ENCODE data around the gene SLC25A51.
"Not testable (repeated sequence)": the region's sequence is repeated elsewhere in the genome, so short reads cannot be mapped to it uniquely, and the experiment has no call there.

Gene SLC25A51

DNA sequence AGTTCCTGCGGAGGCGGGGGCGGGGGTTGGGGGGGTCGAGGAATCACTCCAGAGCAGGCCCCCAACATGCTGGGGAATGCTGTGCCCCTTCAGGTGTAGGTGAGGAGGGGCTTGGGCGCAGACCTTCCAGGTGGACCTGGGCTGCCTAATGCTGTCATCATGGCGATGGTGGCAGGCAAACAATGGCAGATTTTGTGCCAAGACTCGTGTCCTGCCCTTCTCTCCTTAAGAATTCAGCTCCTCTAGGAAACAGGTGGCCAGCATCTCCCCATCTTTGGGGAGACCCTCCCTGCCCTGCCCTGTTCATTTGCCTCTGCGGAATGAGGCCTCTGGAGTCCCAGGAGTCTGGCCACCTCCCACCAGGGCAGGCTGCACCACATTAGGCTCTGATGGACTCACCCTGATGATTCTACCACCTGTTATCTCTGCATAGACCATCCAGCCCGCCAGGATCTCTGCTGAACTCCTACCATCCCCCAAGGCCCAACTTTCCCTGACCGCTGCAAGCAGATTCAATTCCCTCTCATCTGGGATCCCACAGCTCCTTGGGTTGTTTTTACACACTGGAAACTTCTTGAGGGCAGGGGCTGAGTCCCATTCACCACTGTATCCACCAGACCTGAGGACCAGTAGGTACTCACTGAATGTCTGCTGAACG, 10.9 kb upstream of the SLC25A51 start:
- H3K36me3 ChIP-seq (ENCODE audit: control insufficient read depth in 5 of 5, insufficient read depth in 5 of 5, low read length in 5 of 5), result peaks cover 0 to 15% (median 3%) of the 10 kb centered on the region in 5 donors
- H3K4me1 ChIP-seq (ENCODE audit: control insufficient read depth in 5 of 5, insufficient read depth in 5 of 5, low read length in 5 of 5), result peaks cover 0 to 53% (median 7%) of the 10 kb centered on the region in 5 donors
- no peaks in the 10 kb centered on the region for H3K9me3 ChIP-seq (ENCODE audit: control insufficient read depth in 5 of 5, low read length in 5 of 5)
- no peaks in the 10 kb centered on the region for H3K27me3 ChIP-seq (ENCODE audit: control insufficient read depth in 5 of 5, insufficient read depth in 4 of 5, low read length in 5 of 5)
- H3K9ac ChIP-seq (ENCODE audit: low read length in 5 of 5), result no peak overlapping the region
- H3K4me3 ChIP-seq (ENCODE audit: low read depth in 1 of 5, low read length in 5 of 5), result no peak overlapping the region
- H3K27ac ChIP-seq (ENCODE audit: low read depth, low read length), result no peak overlapping the region

DNA sequence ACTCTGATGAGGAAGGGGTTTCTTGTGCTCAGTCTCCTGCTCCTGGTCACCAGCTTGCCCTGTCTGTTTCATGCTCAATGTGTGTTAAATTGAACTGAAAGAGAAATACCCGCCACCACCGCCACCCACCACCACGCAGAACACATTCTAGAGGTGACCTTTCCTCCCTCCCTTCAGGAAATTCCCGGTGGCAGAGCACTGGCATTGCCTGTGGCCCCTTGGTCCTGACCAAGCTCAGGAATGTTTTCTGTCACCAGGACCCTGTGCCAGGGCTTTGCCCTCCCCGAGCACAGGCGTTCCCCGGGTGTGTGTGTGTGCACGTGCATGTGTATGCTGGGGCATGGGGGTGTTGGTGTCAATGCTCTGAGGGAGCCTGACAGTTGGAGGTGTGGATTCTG, 10.2 kb upstream of the SLC25A51 start:
- H3K27ac ChIP-seq (ENCODE audit: low read depth, low read length), result no peak overlapping the region
- no peak overlapping the region for H3K4me3 ChIP-seq (ENCODE audit: low read depth in 1 of 5, low read length in 5 of 5)
- H3K27me3 ChIP-seq (ENCODE audit: control insufficient read depth in 5 of 5, insufficient read depth in 4 of 5, low read length in 5 of 5), result no peaks in the 10 kb centered on the region
- peaks cover 0 to 11% (median 0%) of the 10 kb centered on the region in 5 donors for H3K36me3 ChIP-seq (ENCODE audit: control insufficient read depth in 5 of 5, insufficient read depth in 5 of 5, low read length in 5 of 5)
- H3K4me1 ChIP-seq (ENCODE audit: control insufficient read depth in 5 of 5, insufficient read depth in 5 of 5, low read length in 5 of 5), result peaks cover 0 to 53% (median 7%) of the 10 kb centered on the region in 5 donors
- no peak overlapping the region for H3K9ac ChIP-seq (ENCODE audit: low read length in 5 of 5)
- no peaks in the 10 kb centered on the region for H3K9me3 ChIP-seq (ENCODE audit: control insufficient read depth in 5 of 5, low read length in 5 of 5)

- Histone ChIP-seq H3K4me1 (ENCODE audit: control insufficient read depth in 5 of 5, insufficient read depth in 5 of 5, low read length in 5 of 5) (peaks cover 0 to 53% (median 7%) of the 10 kb centered on the region in 5 donors), H3K27me3 (ENCODE audit: control insufficient read depth in 5 of 5, insufficient read depth in 4 of 5, low read length in 5 of 5) (no peaks in the 10 kb centered on the region), H3K9ac (ENCODE audit: low read length in 5 of 5) (no peak overlapping the region), H3K27ac (ENCODE audit: low read depth, low read length) (no peak overlapping the region), H3K4me3 (ENCODE audit: low read depth in 1 of 5, low read length in 5 of 5) (no peak overlapping the region), H3K36me3 (ENCODE audit: control insufficient read depth in 5 of 5, insufficient read depth in 5 of 5, low read length in 5 of 5) (peaks cover 0 to 11% (median 0%) of the 10 kb centered on the region in 5 donors), H3K9me3 (ENCODE audit: control insufficient read depth in 5 of 5, low read length in 5 of 5) (no peaks in the 10 kb centered on the region)
Observed at GRCh38 chr9:37913480-37914153, 9.7 kb upstream of the SLC25A51 start.

GRCh38 chr9:37911271-37911681, 7.3 kb upstream of the SLC25A51 start:
- Histone ChIP-seq H3K4me3 (ENCODE audit: low read depth in 1 of 5, low read length in 5 of 5) (no peak overlapping the region), H3K9ac (ENCODE audit: low read length in 5 of 5) (no peak overlapping the region), H3K36me3 (ENCODE audit: control insufficient read depth in 5 of 5, insufficient read depth in 5 of 5, low read length in 5 of 5) (no peaks in the 10 kb centered on the region), H3K9me3 (ENCODE audit: control insufficient read depth in 5 of 5, low read length in 5 of 5) (no peaks in the 10 kb centered on the region), H3K27me3 (ENCODE audit: control insufficient read depth in 5 of 5, insufficient read depth in 4 of 5, low read length in 5 of 5) (no peaks in the 10 kb centered on the region), H3K4me1 (ENCODE audit: control insufficient read depth in 5 of 5, insufficient read depth in 5 of 5, low read length in 5 of 5) (peaks cover 0 to 34% (median 3%) of the 10 kb centered on the region in 5 donors), H3K27ac (ENCODE audit: low read depth, low read length) (no peak overlapping the region)

GRCh38 chr9:37910271-37910670, 6.3 kb upstream of the SLC25A51 start:
- Histone ChIP-seq H3K4me1 (ENCODE audit: control insufficient read depth in 5 of 5, insufficient read depth in 5 of 5, low read length in 5 of 5) (peaks cover 0 to 24% (median 1%) of the 10 kb centered on the region in 5 donors), H3K27ac (ENCODE audit: low read depth, low read length) (no peak overlapping the region), H3K27me3 (ENCODE audit: control insufficient read depth in 5 of 5, insufficient read depth in 4 of 5, low read length in 5 of 5) (no peaks in the 10 kb centered on the region), H3K9me3 (ENCODE audit: control insufficient read depth in 5 of 5, low read length in 5 of 5) (no peaks in the 10 kb centered on the region), H3K4me3 (ENCODE audit: low read depth in 1 of 5, low read length in 5 of 5) (no peak overlapping the region), H3K9ac (ENCODE audit: low read length in 5 of 5) (no peak overlapping the region), H3K36me3 (ENCODE audit: control insufficient read depth in 5 of 5, insufficient read depth in 5 of 5, low read length in 5 of 5) (no peaks in the 10 kb centered on the region)

DNA sequence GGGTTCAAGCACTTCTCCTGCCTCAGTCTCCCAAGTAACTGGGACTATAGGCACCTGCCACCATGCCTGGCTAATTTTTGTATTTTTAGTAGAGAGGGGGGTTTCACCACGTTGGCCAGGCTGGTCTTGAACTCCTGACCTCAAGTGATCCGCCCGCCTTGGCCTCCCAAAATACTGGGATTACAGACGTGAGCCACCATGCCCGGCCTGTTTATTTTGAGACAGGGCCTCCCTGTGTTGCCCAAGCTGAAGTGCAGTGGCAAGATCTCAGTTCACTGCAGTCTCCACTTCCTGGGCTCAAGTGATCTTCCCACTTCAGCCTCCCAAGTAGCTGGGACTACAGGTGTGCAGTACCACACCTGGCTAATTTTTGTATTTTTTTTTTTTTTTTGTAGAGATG, 5.9 kb upstream of the SLC25A51 start:
- peaks cover 0 to 23% (median 6%) of the 10 kb centered on the region in 5 donors for H3K4me1 ChIP-seq (ENCODE audit: control insufficient read depth in 5 of 5, insufficient read depth in 5 of 5, low read length in 5 of 5)
- not testable (repeated sequence) for H3K9me3 ChIP-seq (ENCODE audit: control insufficient read depth in 5 of 5, low read length in 5 of 5); H3K27me3 ChIP-seq (ENCODE audit: control insufficient read depth in 5 of 5, insufficient read depth in 4 of 5, low read length in 5 of 5); H3K36me3 ChIP-seq (ENCODE audit: control insufficient read depth in 5 of 5, insufficient read depth in 5 of 5, low read length in 5 of 5); H3K4me3 ChIP-seq (ENCODE audit: low read depth in 1 of 5, low read length in 5 of 5); H3K9ac ChIP-seq (ENCODE audit: low read length in 5 of 5); H3K27ac ChIP-seq (ENCODE audit: low read depth, low read length)

DNA sequence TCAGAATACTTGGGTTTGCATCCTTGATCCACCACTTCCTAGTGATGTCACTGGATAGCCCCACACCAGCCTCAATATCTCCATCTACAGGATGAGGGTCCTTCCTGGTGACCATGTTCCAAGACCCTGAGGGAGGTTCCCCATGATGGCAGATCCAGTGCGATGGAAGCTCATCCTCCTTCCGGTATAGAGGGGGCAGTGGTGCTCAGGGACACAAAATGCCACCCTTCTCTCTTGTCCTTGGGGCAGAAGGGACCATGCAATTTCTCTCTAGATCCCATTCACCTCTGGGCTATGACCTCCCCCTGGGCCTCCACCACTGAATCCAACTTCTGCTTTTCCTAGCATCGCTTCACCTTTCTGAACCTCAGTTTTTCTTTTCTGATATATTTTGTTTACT, 5.4 kb upstream of the SLC25A51 start:
- Histone ChIP-seq H3K4me3 (ENCODE audit: low read depth in 1 of 5, low read length in 5 of 5) (no peak overlapping the region), H3K27ac (ENCODE audit: low read depth, low read length) (no peak overlapping the region), H3K4me1 (ENCODE audit: control insufficient read depth in 5 of 5, insufficient read depth in 5 of 5, low read length in 5 of 5) (peaks cover 0 to 26% (median 11%) of the 10 kb centered on the region in 5 donors), H3K27me3 (ENCODE audit: control insufficient read depth in 5 of 5, insufficient read depth in 4 of 5, low read length in 5 of 5) (no peaks in the 10 kb centered on the region), H3K36me3 (ENCODE audit: control insufficient read depth in 5 of 5, insufficient read depth in 5 of 5, low read length in 5 of 5) (no peaks in the 10 kb centered on the region), H3K9ac (ENCODE audit: low read length in 5 of 5) (no peak overlapping the region), H3K9me3 (ENCODE audit: control insufficient read depth in 5 of 5, low read length in 5 of 5) (no peaks in the 10 kb centered on the region)

DNA sequence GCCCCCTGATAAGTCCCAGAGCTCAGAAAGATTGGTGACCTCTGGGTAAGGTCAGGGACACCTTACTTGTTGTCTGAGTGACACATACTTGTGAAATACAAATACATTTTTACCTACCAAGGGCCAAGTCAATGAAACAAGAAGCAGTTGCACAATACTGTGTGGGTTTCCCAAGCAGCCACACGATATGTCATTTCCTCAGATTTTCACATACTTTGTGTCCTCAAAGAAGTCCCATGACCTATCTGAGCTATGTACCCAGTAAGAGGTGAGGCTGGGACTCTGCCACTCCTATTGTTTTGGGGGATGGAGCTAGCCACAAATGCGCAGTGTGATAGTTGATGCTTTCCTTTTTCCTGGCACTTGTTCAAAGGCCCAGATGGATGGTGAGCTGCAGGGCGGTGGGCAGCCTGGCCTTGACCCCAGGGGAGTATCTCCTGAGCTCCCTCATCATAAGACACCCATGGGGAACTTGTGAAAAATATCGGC, 4.8 kb upstream of the SLC25A51 start:
- peaks cover 0 to 21% (median 11%) of the 10 kb centered on the region in 5 donors for H3K4me1 ChIP-seq (ENCODE audit: control insufficient read depth in 5 of 5, insufficient read depth in 5 of 5, low read length in 5 of 5)
- H3K36me3 ChIP-seq (ENCODE audit: control insufficient read depth in 5 of 5, insufficient read depth in 5 of 5, low read length in 5 of 5), result no peaks in the 10 kb centered on the region
- no peaks in the 10 kb centered on the region for H3K27me3 ChIP-seq (ENCODE audit: control insufficient read depth in 5 of 5, insufficient read depth in 4 of 5, low read length in 5 of 5)
- no peak overlapping the region for H3K9ac ChIP-seq (ENCODE audit: low read length in 5 of 5)
- no peak overlapping the region for H3K4me3 ChIP-seq (ENCODE audit: low read depth in 1 of 5, low read length in 5 of 5)
- no peak overlapping the region for H3K27ac ChIP-seq (ENCODE audit: low read depth, low read length)
- H3K9me3 ChIP-seq (ENCODE audit: control insufficient read depth in 5 of 5, low read length in 5 of 5), result no peaks in the 10 kb centered on the region

GRCh38 chr9:37908283-37908682, 4.4 kb upstream of the SLC25A51 start:
- Histone ChIP-seq H3K4me1 (ENCODE audit: control insufficient read depth in 5 of 5, insufficient read depth in 5 of 5, low read length in 5 of 5) (peaks cover 0 to 23% (median 12%) of the 10 kb centered on the region in 5 donors), H3K27ac (ENCODE audit: low read depth, low read length) (no peak overlapping the region), H3K36me3 (ENCODE audit: control insufficient read depth in 5 of 5, insufficient read depth in 5 of 5, low read length in 5 of 5) (no peaks in the 10 kb centered on the region), H3K27me3 (ENCODE audit: control insufficient read depth in 5 of 5, insufficient read depth in 4 of 5, low read length in 5 of 5) (no peaks in the 10 kb centered on the region), H3K9ac (ENCODE audit: low read length in 5 of 5) (no peak overlapping the region), H3K9me3 (ENCODE audit: control insufficient read depth in 5 of 5, low read length in 5 of 5) (no peaks in the 10 kb centered on the region), H3K4me3 (ENCODE audit: low read depth in 1 of 5, low read length in 5 of 5) (no peak overlapping the region)
